ENCODE results near the gene FZD10.

Gene FZD10

DNA sequence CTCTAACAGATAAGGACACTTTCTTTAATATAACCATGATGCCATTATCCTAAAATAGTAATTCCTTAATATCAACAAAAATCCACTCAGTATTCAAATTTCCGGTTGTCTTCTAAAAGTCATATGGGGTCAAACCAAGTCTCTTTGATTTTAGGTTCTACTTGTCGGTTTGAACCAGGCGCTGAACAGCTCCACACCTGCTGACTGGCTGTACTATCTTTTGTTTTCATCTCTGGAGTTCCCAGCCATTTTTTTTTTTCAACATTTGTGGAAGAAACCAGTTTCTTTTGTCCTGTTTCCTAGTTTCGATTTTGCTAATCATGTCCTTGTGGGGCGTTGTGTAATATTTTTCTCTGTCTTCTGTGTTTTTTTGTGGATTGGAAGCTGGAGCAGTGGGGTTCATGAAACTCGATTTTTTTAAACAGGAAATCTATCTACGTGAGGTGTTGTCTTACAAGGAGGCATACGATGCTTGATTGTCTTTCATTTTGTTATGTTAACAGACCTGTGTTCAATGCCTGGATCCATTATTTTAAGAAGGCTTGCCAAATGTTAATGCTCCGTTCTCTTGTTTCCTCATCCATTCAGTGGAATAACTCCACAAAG lies 50.2 kb downstream of the FZD10 start:
- DNase-seq (ENCODE audit: low read depth in 2 of 2) = no peak

DNA sequence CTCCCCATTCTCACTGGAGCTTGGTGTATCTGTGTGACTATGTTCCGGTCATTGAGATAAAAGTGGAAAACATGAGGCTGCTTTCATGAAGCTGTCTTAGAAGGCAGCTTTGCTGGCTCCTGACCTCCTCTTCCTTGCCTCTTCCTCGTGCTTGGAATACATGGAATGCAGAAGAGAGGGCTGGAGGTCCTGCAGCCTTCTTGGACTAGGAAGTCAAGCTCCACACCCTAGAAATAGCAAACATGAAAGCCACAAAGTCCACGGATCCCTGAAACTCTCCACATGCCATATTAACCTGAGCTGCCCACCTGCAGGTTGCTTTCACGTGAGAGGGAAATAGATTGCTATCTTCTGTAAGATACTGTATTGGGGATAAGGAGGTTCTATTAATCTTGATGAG lies 51.0 kb downstream of the FZD10 start:
- DNase-seq (ENCODE audit: low read depth in 2 of 2) = no peak

DNA sequence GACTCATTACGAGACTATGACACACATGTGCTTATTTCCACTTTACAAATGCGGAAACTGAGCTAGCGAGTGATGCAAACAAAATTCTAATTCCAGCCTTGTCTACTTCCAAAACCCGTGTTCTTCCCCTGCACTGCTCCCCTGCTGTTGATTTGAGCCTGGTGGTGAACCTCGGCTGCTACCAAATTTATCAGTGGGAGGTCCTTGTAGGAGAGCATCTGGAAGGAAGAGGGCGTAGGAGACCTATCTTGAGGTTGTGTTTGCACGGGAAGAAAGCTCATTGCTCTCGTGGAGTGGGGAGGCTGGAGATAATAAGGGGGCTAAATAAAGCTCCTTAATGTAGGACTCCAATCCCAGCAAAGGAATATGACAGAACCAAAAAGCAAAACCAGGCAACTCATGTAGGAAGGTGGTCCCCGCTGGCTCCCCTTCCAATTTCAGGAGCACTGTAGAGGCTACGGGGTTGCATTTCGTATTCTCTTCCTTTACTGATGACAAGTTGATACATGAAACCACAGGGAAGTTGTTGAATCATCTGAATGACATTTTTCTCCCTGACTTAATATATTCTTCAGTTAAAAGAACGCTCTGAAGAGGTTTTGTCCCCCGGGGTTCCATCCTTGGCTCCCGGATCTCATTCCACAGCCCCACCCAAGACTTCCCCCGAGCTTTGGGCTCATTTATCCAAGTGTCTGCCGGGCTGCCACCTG lies 52.6 kb downstream of the FZD10 start:
- no peak for DNase-seq (ENCODE audit: low read depth in 2 of 2)
